Mesodermal cell (in vitro differentiated cells): ENCODE data around the gene IGSF21.

Experiments used
- H3K27ac ChIP-seq: 2 replicates; pipeline ENCODE4 v1.7.0; 2013; ENCODE audit warnings: mild to moderate bottlenecking, low read depth, low read length, moderate library complexity; ENCODE audit not compliant: severe bottlenecking
- H3K36me3 ChIP-seq: 2 replicates; pipeline ENCODE4 v1.7.1; 2013; ENCODE audit warnings: mild to moderate bottlenecking, low read length, moderate library complexity; ENCODE audit not compliant: control insufficient read depth, insufficient read depth
- H3K4me1 ChIP-seq: one replicate; pipeline ENCODE4 v1.7.1; 2013; ENCODE audit warnings: mild to moderate bottlenecking, low read length; ENCODE audit not compliant: insufficient read depth, control insufficient read depth, poor library complexity, severe bottlenecking
- H3K4me3 ChIP-seq: 2 replicates; pipeline ENCODE4 v1.7.0; 2013; ENCODE audit warnings: low read length, control low read depth, mild to moderate bottlenecking; ENCODE audit not compliant: insufficient read depth, poor library complexity, severe bottlenecking; ENCODE audit errors: extremely low read depth
- H3K9me3 ChIP-seq: 2 replicates; pipeline ENCODE4 v1.7.1; 2013; ENCODE audit warnings: mild to moderate bottlenecking, low read length, moderate library complexity; ENCODE audit not compliant: control insufficient read depth
- WGBS, 2 experiments: methylation state at CpG; one replicate each; pipeline ENCODE4 v1.1.5; 2013; ENCODE audit warnings: missing lambda C conversion rate in 2 of 2; ENCODE audit not compliant: insufficient coverage in 2 of 2; 5-methylcytosine and 5-hydroxymethylcytosine counted together

The IGSF21 gene

GRCh38 chr1:18343581-18343980 lies 236.0 kb downstream of the IGSF21 start:
- Histone ChIP-seq H3K27ac (no peak overlapping the region), H3K36me3 (no peaks in the 10 kb centered on the region), H3K4me3 (no peak overlapping the region), H3K4me1 (no peaks in the 10 kb centered on the region), H3K9me3 (no peaks in the 10 kb centered on the region)
- 89 to 93% methylated on average over 4 of the region's 5 CpGs for WGBS, 2 experiments

GRCh38 chr1:18344755-18345154 lies 237.2 kb downstream of the IGSF21 start:
- no peaks in the 10 kb centered on the region for H3K36me3 ChIP-seq
- no peak overlapping the region for H3K27ac ChIP-seq
- no peak overlapping the region for H3K4me3 ChIP-seq
- WGBS, 2 experiments, result 34 to 45% methylated on average over 3 of the region's 3 CpGs
- H3K4me1 ChIP-seq, result no peaks in the 10 kb centered on the region
- H3K9me3 ChIP-seq, result no peaks in the 10 kb centered on the region

- no peaks in the 10 kb centered on the region for H3K9me3 ChIP-seq
- 85 to 87% methylated on average over 4 to 5 of the region's 5 CpGs for WGBS, 2 experiments
- no peak overlapping the region for H3K4me3 ChIP-seq
- H3K36me3 ChIP-seq, result no peaks in the 10 kb centered on the region
- no peaks in the 10 kb centered on the region for H3K4me1 ChIP-seq
- no peak overlapping the region for H3K27ac ChIP-seq
Measured at GRCh38 chr1:18347559-18347958, 240.0 kb downstream of the IGSF21 start.

GRCh38 chr1:18348354-18348753 lies 240.8 kb downstream of the IGSF21 start:
- H3K27ac ChIP-seq, result no peak overlapping the region
- 64 to 80% methylated on average over 2 of the region's 3 CpGs for WGBS, 2 experiments
- no peak overlapping the region for H3K4me3 ChIP-seq

GRCh38 chr1:18350747-18351146 lies 243.1 kb downstream of the IGSF21 start:
- Histone ChIP-seq H3K4me1 (no peaks in the 10 kb centered on the region), H3K9me3 (no peaks in the 10 kb centered on the region), H3K4me3 (no peak overlapping the region), H3K36me3 (no peaks in the 10 kb centered on the region), H3K27ac (no peak overlapping the region)
- WGBS, 2 experiments, result 78 to 86% methylated on average over 13 to 14 of the region's 18 CpGs

More at GRCh38 chr1:18348354-18348753, 240.8 kb downstream of the IGSF21 start:
- no peaks in the 10 kb centered on the region for H3K9me3 ChIP-seq
- H3K4me1 ChIP-seq, result no peaks in the 10 kb centered on the region
- H3K36me3 ChIP-seq, result no peaks in the 10 kb centered on the region

GRCh38 chr1:18351735-18352134 lies 244.1 kb downstream of the IGSF21 start:
- H3K4me1 ChIP-seq, result no peaks in the 10 kb centered on the region
- 73 to 83% methylated on average over 8 to 10 of the region's 10 CpGs for WGBS, 2 experiments
- H3K36me3 ChIP-seq, result no peaks in the 10 kb centered on the region
- no peak overlapping the region for H3K4me3 ChIP-seq
- no peaks in the 10 kb centered on the region for H3K9me3 ChIP-seq
- H3K27ac ChIP-seq, result no peak overlapping the region

- 83 to 96% methylated on average over 8 to 15 of the region's 17 CpGs for WGBS, 2 experiments
- Histone ChIP-seq H3K4me1 (no peaks in the 10 kb centered on the region), H3K36me3 (no peaks in the 10 kb centered on the region), H3K9me3 (no peaks in the 10 kb centered on the region), H3K4me3 (no peak overlapping the region), H3K27ac (no peak overlapping the region)
Measured at GRCh38 chr1:18352636-18353265, 245.2 kb downstream of the IGSF21 start.

GRCh38 chr1:18353528-18353927 lies 245.9 kb downstream of the IGSF21 start:
- Histone ChIP-seq H3K4me3 (no peak overlapping the region), H3K9me3 (no peaks in the 10 kb centered on the region), H3K36me3 (no peaks in the 10 kb centered on the region), H3K4me1 (no peaks in the 10 kb centered on the region), H3K27ac (no peak overlapping the region)
- WGBS, 2 experiments, result 80 to 100% methylated on average over 1 of the region's 1 CpG

- no peaks in the 10 kb centered on the region for H3K9me3 ChIP-seq
- WGBS, 2 experiments, result 83 to 90% methylated on average over 2 of the region's 2 CpGs
- H3K27ac ChIP-seq, result no peak overlapping the region
- no peaks in the 10 kb centered on the region for H3K36me3 ChIP-seq
- no peak overlapping the region for H3K4me3 ChIP-seq
- no peaks in the 10 kb centered on the region for H3K4me1 ChIP-seq
Measured at GRCh38 chr1:18353992-18354391, 246.4 kb downstream of the IGSF21 start.

GRCh38 chr1:18354612-18355011 lies 247.0 kb downstream of the IGSF21 start:
- no peaks in the 10 kb centered on the region for H3K9me3 ChIP-seq
- H3K36me3 ChIP-seq, result no peaks in the 10 kb centered on the region
- WGBS, 2 experiments, result no CpG with 5 or more reads among the region's 3 CpGs
- no peak overlapping the region for H3K4me3 ChIP-seq
- H3K27ac ChIP-seq, result no peak overlapping the region
- no peaks in the 10 kb centered on the region for H3K4me1 ChIP-seq

GRCh38 chr1:18357622-18358230 lies 250.1 kb downstream of the IGSF21 start:
- 71 to 77% methylated on average over 7 to 8 of the region's 9 CpGs for WGBS, 2 experiments
- Histone ChIP-seq H3K36me3 (no peaks in the 10 kb centered on the region), H3K9me3 (no peaks in the 10 kb centered on the region), H3K27ac (no peak overlapping the region), H3K4me3 (no peak overlapping the region), H3K4me1 (no peaks in the 10 kb centered on the region)
